Activated CD8-positive, alpha-beta memory T cell treated with anti-CD3 and anti-CD28 coated beads for 1 hour (primary cell): ENCODE measurements around the gene PDILT.
A peak's percentile ranks its signal among the peaks of the same experiment; 100 is the strongest.

Experiments used
- DNase-seq, 2 donors: peaks; one replicate each; pipeline ENCODE4 v3.0.0-alpha.2; 2020; ENCODE audit warnings: low read depth in 1 of 2; ENCODE audit errors: extremely low read depth in 1 of 2

The PDILT gene

DNA sequence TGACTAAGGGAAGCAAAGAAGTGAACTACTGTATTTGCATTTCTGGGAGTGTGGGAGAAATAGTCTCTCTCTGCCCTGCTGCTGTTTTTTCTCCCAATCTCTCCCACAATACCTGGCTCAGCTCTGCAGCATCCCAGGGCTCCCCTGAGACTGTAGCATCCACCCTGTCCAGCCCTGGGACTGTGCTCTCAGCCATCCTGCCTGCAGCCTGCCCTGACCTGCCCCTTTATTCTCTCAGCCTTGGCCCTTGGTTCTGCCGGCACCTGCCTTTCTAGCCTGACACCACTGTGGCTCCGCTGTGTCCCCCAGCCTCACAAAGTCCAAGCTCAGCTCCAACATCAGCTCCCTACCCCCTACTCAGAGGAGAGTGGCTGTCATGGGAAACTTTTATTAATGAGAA lies 1.9 kb downstream of the PDILT start:
- DNase-seq, result no peak

DNA sequence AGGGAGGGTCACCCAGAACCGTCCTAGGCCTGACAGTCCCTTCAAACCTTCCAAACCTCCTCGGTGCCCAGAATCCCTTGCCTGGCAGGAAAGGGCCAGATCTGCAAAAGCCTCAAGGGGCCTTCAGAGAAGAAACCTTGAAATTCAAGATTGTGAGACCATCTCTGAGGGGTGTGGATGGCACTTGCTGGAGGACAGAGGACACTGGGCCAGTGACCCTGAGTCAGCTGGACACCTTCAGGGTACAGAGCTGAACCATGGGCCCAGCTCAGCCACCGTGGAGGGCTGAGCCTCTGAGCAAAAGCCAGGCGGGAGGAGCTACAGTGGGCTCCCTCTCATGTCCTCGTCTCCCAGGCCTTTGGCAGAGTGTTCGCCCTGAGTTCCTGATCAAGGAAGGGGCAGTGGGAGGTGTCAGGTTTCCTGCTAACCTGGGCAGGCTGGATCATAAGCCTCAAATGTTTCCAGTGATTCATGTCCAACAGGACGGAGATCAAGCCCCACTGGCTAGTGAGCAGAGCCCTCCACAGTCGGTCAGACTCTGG lies 3.0 kb downstream of the PDILT start:
- no peak for DNase-seq

DNA sequence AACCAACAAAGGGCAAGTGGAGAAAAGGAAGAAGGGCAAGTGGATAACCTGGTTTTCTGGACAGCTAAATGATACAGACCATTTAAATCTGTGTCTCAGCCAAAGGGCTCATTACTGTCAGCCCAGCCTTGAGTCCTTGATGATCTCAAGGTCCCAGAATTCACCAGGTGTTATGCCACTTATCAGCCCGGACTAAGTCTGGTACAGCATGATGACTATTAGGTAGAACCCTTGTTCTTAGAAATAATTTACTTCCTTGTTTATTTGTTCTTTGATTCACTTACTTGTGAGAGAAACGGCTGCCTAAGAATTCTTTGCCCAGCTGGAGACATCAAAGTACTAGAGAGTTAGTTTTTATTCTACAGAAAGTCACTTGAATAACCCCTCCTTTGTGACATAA lies 3.5 kb downstream of the PDILT start:
- DNase-seq, result no peak

DNA sequence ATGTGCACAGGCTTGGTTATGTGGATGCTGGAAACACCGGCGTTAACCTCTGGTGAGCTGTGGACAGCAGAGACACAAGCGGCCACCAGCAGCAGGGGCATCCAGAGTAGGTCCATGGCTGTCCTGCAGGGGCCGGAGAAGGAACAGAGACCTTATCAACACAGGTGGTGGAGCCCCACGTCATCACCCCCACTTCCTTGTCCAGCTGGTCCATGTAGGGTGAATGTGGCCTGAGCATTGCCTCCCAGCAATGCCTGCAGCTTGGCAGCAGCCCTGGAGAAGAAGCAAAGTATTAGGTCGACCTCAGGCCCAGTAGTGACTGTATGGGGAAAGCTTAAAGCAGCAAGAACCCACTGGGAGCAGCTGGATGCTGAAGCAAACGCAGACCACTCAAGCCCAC lies 5.4 kb downstream of the PDILT start:
- DNase-seq, result no peak

DNA sequence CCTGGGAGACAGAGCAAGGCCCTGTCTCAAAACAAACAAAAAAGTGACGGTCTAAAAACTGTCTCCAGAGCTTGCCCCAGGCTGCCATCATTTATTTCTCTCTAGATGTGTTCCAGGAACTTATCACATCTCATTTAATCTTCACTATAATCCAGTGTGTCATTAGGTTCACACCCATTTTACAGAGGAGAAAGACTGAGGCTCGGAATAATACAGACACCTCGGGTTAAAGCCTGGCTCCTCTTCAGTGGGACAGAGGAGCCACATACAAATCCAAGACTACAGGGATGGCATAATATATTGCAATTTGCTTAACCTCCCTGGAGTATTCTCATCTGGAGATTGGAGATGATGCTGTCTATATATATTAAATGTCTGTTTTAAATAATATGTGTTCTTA lies 5.9 kb downstream of the PDILT start:
- DNase-seq, result no peak

DNA sequence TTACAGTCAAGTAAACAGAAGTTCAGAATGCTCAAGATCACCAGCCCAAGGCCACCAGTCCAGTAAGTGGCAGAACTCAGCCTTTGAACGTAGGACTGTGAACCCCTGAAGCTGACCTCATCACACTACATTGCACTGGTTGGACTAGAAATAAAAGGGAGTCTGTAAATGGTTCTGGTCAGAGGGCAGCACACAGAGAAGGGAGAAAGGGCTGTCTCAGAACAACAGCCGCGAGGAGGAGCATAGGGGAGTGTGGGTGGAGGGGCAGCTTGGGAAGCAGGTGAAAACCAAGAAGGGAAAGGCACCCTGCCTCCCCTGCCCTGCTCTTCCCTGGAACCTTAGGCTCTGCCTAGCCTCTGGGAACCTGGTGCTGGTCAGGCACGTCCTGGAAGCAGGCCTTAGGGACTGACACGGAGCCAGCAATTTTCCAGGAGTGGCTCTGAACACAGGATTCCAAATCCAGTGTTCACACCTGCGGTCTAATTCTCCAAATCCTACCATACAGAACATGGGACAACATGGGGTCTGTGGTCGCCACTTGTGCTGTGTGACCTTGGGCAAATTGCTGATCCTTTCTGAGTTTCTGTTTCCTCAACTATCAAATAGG lies 7.0 kb downstream of the PDILT start:
- DNase-seq, result no peak

DNA sequence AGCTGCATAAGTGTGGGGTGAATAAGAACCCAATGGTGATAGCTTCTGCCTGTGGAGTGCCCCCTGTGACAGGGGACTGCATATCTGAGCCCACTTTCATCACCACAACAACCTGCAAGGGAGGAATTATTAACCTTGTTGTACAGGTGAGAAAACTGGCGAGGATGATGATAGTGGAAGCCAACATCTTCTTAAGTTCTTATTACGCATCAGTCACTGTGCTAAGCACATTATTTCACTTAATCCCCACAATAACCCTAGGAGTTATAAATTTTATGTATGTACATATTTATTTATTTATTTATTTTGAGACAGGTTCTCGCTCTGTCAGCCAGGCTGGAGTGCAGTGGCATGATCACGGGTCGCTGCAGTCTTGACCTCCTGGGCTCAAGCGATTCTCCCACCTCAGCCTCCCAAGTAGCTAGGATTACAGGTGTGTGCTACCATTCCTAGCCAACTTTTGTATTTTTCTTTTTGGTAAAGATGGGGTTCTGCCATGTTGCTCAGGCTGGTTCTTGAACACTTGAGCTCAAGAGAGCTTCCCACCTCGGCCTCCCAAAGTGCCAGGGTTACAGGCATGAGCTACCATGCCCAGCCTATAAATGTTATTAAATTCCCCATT lies 7.6 kb downstream of the PDILT start:
- no peak for DNase-seq

DNA sequence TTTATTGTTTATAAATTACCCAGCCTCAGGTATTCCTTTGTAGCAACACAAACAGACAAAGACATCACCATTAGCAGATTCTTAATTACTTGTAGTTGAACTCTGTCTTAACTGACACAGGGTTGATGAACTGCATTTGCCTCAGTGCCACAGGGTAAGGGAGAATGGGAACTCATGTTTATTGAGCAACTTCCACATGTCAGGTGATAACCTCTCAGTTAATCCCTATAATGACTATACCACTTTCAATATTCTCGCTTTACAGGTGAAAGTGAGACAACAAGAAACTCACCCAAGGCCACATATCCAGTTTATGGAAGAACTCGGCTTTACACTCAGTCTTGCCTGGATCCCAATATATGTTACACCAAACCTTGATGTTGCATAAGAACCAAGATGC lies 8.6 kb downstream of the PDILT start:
- DNase-seq, result no peak

DNA sequence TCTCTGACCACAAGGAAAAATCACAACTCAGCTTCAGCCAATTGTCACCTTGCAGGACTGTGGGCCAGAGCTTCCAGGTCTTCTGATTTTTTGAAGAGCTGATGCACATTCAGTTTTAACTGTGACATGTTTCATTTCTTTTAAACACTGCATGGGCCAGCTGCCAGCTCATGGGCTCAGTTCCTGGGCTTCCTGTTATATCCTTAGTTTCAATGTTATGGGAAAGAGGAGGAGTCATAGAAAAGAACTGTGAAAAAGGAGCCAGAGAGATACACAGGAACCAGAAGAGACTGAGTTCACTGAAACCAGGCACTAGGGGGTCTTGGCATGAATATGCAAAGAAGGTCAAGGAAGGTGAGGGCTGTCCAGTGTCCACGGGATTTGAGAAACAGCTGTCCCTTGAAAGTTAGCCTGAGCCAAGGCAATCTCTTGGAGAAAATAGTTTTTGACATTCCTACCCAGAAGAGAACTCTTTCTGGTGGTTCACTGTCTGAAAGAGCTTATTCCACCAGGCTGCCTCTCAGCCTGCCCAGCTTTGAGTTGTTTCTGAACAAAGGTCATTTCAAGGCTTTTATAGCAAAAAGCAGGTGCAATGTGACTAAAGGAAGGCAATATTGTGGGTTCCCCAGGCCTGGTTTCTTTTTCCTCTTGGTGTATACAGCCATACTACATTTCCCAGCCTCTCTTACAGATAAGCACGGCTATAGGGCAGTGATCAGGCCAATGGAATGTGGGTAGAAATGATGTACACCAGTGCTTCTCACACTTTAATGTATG lies 10.5 kb downstream of the PDILT start:
- DNase-seq, result no peak

DNA sequence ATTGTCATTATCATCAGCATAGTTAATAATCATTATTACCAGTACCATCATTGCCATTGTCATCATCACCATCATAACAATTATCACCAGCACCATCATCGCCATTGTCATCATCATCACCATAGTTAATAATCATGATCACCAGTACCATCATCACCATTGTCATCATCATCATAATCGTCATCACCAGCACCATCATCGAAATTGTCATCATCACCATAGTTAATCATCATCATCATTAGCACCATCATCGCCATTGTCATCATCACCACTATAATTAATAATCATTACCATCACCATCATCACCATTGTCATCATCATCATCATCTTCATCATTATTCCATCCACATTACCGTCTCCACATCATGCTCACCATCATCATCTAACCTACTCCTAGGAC lies 13.5 kb downstream of the PDILT start:
- DNase-seq, result no peak

DNA sequence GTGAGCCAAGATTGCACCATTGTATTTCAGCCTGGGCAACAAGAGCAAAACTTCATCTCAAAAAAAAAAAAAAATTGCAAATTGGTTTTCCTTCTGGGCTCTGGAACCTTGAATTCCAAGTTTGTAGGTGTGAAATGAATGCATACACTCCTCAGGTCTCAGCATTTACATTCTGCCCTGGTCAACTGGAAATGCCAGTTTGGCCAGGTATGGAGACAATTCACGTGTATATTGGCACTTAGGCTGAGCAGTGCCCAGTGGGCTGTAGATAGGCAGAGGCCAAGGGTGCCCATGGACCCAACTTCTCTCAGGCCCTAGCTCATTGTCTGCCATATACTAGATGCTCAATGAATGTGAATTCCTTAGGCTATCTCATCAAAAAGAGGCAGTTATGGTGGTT lies 15.7 kb downstream of the PDILT start:
- no peak for DNase-seq

DNA sequence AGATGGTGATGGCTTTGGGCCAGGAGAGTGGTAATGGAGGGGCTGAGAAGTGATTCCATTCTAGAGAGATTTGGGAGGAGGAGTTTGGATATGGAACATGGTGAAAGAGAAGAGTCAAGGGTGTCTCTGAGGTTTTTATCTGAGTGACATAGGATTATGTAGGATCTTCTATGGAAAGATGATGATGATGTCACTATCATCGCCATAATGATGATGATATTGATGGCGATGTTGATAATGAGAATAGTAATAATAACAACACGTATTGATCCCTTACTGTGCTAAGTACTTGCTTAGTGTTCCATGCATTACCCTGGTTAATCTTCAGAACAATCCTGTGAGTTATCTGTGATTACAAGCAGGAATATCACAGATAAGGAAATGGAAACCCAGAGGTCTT lies 16.6 kb downstream of the PDILT start:
- no peak for DNase-seq

DNA sequence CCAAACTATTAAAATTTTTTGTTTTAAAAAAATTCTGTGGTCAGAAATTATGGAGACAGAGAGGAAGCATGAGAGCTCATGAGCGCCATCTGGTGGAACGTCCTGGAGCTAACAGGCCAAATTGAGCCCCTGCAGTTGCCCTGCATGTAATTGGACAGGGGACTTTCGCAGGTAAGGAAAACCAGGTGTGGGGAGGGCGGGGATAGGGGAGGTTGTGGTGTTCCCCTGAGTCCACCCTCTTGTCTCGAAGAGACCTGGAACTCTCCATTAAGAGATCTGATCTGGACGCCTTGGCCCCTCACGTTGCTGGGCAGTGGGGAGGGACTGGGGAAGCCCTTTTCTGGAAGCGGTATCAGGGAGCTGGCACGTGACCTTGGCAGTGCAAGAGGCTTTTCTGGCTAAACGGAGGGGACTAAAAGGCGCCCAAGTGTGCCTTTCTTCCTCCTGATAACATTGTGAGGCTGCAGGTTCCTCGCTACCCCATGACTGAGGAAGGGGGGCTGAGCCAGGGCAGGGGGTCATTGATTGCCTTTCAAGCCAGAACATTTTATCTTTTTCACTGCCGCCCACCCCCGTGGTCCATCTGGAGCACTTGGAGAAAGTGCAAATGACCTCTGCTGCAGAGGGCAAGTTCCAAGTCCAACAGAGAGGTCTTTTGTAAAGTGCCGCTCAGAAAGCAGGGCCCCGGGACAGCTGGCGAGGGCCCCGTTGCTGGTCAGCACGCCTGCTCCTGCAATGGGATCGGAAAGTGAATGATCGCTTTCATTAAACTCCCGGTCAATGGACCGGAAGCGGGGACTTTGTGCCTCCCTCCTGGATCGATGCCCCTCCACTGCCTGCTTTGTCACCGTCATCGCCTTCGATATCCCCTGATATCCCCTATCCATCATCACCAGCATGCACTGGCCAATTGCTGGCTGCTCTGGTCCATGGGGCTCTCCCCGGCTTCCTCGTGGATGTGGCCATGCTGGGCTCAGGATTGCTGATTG lies 18.4 kb downstream of the PDILT start:
- DNase-seq, result peak in 1 of 2 donors; percentile 36

DNA sequence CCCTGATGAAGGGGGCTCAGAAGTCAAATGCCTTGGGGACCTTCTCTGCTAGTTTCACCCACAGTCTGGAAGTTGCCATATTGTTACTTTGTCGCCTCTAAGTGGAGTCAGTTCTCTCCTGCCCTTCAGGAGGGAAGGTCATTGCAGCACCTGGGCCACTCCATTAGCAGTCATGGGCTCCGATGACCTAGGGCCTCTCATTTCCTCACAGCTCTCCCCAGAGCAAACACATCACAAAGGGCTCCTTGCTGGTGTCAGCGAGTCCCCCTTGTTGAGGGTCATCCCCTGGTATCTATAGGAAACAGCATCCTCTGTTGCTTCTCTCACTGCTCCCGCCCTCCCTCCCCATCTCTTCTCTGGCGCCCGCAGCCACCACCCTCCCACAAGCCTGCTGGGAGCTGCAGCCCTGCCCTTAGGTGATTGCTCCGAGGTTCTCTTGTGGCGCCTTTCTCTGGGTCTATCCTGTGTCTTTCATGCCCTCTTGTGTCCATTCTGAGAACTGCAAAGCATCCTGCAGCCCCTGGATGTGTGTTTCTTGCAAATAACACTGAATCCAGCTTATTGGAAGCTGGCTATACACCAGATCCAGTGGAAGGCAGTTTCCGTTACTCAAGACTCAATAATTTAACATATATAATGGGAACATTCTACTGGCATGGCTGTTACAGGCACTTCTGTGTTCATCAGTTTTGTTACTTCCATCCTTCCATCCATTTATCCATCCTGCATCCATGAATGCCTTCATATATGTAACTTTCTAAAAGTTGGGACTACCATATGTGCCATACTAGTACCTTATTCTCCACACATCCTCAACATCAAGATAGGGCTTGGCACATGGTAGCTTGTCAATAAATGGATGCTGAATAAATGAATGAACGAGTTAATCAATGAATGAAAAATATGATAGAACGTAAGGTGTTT lies 21.2 kb downstream of the PDILT start:
- DNase-seq, result no peak

DNA sequence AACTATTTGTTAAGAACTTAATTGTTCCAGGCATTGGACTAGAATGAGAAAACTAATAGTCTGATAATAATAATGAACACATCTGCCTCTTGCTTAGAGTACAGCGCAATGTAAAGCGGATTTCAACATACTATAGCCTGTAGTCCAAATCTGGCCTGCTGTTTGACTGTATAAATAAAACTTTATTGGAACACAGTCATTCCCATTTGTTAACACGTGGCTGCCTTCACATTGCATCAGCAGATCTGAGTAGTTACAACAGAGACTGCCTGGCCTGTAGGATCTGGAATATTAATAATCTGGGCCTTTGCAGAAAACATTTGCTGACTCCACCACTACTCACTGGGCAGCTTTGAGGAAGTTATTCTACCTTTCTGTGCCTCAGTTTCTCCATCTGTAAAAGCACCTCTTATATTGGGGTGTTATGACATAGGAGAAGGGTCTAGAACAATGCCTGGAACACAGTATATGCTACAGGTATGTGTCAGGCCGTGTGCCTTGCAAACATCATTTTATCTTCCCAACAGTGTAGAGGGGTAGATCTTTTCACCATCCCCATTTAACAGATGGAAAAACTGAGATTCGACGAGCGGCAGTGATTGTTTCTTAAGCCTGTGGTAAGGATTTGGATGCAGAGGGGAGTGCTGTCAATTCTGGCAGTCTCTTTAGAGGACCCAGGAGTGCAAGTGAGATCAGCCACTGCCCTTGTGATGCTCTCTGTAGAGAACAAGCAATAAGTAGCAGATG lies 22.2 kb downstream of the PDILT start:
- DNase-seq, result no peak

DNA sequence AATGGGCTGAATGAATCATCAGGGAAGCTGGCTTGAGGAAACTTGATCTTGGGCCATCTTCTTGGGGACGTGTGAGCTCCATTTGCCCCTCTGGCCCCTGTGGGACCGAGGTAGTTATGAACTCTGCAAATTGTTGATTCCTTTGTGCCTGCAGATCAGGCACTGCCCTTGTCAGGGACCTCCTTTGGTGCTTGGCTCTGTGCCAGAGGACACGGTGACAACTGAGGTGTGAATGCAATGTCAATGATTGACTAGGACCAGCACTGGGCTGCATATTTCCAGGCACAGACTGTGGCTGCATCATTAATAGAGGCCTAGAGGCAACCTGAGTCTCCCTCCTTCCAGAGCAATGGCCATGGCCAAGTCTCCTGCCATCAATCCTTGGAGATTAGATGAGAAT lies 23.8 kb downstream of the PDILT start:
- DNase-seq, result no peak

DNA sequence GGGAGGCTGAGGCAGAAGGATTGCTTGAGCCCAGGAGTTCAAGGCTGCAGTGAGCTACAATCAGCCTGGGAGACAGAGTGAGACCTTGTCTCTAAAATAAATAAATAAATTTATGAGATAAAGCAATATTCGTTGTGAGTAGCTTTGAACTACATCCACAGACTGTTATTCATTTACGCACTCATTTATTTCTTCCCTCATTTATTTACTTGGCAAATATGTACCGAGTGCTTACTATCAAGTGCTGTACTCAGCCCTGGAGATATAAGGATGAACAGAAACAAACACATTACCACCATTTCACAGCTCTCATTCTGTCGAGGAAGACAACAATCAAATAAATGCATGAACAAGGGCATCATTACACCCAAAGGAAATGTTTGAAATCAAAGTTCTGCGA lies 27.4 kb downstream of the PDILT start:
- no peak for DNase-seq

DNA sequence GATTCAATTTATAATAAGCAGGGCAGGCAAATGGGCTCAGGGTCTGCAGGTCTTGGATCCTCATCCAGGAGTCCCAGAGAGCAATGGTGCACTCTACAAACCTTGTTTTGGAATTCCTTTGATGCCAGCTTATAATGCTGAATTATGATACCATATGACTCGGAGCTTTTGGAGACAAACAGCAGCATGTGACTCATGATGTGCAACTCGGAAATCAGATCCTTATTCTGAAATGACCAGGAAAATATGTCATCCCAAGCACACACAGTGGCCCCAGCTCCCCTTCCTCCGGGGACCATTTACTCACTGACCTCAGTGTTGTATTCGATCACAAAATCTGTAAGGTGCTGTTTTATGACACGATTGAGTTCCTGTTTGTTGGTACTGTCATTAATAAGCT lies 31.8 kb downstream of the PDILT start:
- no peak for DNase-seq

DNA sequence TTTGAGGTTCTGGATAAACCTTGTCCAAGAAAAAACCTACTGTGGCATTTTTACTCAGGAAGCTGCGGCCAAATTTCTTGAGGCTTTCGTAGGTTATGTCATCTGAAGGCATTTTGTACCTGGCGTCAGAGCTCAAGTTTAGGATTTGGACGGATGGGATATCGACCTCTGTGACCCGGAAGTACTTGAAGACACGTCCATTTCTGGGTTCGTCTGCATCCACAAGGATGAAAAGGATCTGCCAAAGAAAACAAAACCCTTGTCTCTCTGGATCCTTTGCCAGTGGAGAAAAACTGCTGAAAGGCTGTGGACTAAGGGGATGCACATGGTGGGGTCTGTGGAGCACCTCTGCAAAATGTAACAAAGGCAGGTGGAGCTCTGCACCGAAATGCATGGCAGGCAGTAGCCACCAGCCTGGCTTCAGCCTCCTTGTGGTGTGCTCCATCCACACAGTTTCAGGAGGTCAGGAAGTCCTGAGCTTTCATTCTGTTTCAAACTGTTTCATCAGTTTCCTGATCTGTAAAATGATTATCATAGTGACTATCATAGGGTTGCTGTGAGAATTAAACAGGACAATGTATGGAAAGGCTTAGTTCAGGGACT lies 35.0 kb downstream of the PDILT start:
- DNase-seq, result no peak
